Measurements from ENCODE around the gene KLHL12. TPM values are rescaled to one million over a fixed set of nuclear protein-coding genes. Genes with fewer than 3 reads are reported as not detected.

Gene KLHL12
- total and polyA plus RNA-seq, 2 donors (not counting 1 experiment from before 2014, with no cell fraction given): 14.6 to 25.5 TPM

DNA sequence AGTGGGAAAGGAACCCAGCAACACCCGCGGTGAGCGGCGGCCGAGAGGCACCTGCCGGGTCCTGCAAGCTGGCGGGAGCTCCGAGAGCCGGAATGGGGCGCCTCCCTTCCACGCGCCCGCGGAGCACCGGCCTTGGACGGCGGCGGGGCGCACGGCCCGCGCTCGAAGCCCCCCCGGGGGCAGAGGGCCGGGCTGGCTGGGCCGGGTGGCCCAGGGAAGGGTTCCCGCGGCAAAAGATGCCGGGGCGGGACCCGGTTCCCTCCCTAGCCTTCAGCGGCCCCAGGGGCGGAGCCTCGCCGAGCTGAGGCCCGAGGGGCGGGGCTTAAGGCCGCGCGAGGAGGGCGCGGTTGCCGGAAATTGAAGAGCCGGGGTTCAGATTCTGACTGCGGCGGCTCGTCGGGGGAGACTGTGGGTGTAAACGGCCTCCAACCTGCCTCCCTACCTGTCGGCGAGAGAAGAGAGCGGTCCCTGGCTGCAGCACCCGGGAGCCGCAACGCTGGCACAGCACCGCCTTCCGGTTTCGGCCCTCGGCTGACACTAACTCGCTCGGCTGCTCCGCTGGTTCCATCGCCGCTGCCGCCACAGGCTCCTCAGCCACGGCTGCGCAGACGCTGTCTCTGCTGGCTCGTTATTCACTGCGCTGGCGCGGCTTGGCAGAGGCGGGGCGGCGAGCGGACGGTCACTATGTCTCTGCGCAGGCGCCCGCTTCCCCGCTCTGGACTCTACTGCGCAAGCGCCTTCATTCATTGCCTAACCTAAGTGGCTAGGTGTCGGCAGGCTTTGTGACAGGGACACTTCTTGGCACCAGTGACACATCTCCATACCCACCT is 38.3 kb downstream of the KLHL12 start, which contains the start of gene RABIF:
Gene RABIF (minus strand): TSS at position 619 of the 830 bp plus-strand sequence. CDS start 51 bp downstream, at position 568.
- Histone ChIP-seq H3K27me3 (replicated peaks in 1 of 4; ENCODE audit: control extremely low read depth in 1 of 4, control insufficient read depth in 3 of 4, insufficient read depth in 4 of 4, low read length in 3 of 4) (no peaks in the 10 kb centered on the region), H3K36me3 (replicated peaks in 1 of 2; ENCODE audit: control extremely low read depth in 1 of 2, control insufficient read depth in 1 of 2, extremely low read depth in 1 of 2, insufficient read depth in 2 of 2, low read length in 1 of 2) (peaks cover 3 to 35% of the 10 kb centered on the region in 2 experiments), H4K20me1 (ENCODE audit: control insufficient read depth, insufficient read depth, low read length, poor library complexity, severe bottlenecking) (peaks cover 17% of the 10 kb centered on the region), H3K9me3 (ENCODE audit: control extremely low read depth in 1 of 3, control insufficient read depth in 2 of 3, insufficient read depth in 1 of 3, low read length in 2 of 3) (no peaks in the 10 kb centered on the region), H3K27ac (ENCODE audit: low read length in 2 of 2) (peak within 1 kb of the TSS; percentile 85 to 89), H2AFZ (ENCODE audit: insufficient read depth, low read depth, low read length, poor library complexity, severe bottlenecking) (peak within 1 kb of the TSS; percentile 90), H3K9ac (ENCODE audit: low read length) (peak within 1 kb of the TSS; percentile 77), H3K4me3 (ENCODE audit: control extremely low read depth in 1 of 5, extremely low read depth in 1 of 5, insufficient read depth in 1 of 5, low read depth in 2 of 5, low read length in 4 of 5) (peak within 1 kb of the TSS; percentile 65 to 87 (median 78)), H3K79me2 (ENCODE audit: control insufficient read depth, insufficient read depth, low read length) (peaks cover 40% of the 10 kb centered on the region), H3K4me2 (replicated peaks; ENCODE audit: low read depth, low read length, poor library complexity, severe bottlenecking) (peak within 1 kb of the TSS; percentile 84), H3K4me1 (ENCODE audit: control insufficient read depth in 2 of 2, insufficient read depth in 2 of 2, low read length in 2 of 2) (peaks cover 11 to 17% of the 10 kb centered on the region in 2 donors)
- peaks cover 18% of the 10 kb centered on the region for H3K4me1 Mint-ChIP-seq
- WGBS (ENCODE audit: insufficient coverage): under 1% methylated on average over 84 of the region's 84 CpGs
- no peaks in the 10 kb centered on the region for H3K9me3 Mint-ChIP-seq (ENCODE audit: insufficient read depth)
- no peaks in the 10 kb centered on the region for H3K27me3 Mint-ChIP-seq
- H3K27ac Mint-ChIP-seq: peak within 1 kb of the TSS; percentile 96
- POLR2A ChIA-PET: interaction anchor here (0.9 to 1.3 kb wide), 3 partner anchors 80 to 118 kb away, joined by 3 to 4 read pairs (median 3); partner anchors contain the start of gene TMEM183A
- TF ChIP-seq, protein P1, sequence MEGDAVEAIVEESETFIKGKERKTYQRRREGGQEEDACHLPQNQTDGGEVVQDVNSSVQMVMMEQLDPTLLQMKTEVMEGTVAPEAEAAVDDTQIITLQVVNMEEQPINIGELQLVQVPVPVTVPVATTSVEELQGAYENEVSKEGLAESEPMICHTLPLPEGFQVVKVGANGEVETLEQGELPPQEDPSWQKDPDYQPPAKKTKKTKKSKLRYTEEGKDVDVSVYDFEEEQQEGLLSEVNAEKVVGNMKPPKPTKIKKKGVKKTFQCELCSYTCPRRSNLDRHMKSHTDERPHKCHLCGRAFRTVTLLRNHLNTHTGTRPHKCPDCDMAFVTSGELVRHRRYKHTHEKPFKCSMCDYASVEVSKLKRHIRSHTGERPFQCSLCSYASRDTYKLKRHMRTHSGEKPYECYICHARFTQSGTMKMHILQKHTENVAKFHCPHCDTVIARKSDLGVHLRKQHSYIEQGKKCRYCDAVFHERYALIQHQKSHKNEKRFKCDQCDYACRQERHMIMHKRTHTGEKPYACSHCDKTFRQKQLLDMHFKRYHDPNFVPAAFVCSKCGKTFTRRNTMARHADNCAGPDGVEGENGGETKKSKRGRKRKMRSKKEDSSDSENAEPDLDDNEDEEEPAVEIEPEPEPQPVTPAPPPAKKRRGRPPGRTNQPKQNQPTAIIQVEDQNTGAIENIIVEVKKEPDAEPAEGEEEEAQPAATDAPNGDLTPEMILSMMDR (IDR thresholded peaks at IDR 0.05): no peak
- peak within 1 kb of the TSS; percentile 91 for H3K4me3 Mint-ChIP-seq
- ATAC-seq (ENCODE audit: low read depth) (peak; percentile 92), DNase-seq (peak; percentile 98)
- intact Hi-C loops (cut with micrococcal nuclease): loop anchor here (1.0 to 2.0 kb wide), 8 partner anchors 27 to 906 kb away; partner anchors contain the start of genes ADIPOR1, KLHL12, PCAT6 and RNPEP
- CTCF ChIA-PET: interaction anchor here (0.6 to 1.0 kb wide), 2 partner anchors 110 to 121 kb away, joined by 3 read pairs; no protein-coding TSS in a partner anchor

DNA sequence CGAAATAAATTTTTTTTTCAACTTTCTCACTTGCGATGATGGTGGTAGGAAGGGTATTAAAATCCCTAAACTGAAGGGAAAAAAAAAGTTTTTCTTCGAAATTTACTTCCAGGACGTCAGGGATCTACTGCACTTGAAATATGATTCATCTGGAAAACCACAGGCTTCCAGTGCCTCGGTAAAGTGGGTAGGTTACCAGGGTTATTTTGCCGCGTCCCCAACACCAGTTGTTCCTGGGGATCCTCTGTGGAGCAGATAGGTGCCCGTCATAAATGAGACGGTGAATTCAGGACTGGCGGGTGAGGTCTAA is 38.9 kb downstream of the KLHL12 start:
- CTCF ChIA-PET: interaction anchor here (1.0 kb wide), 1 partner anchor 111 kb away, joined by 3 read pairs; no protein-coding TSS in a partner anchor
- no peaks in the 10 kb centered on the region for H3K9me3 Mint-ChIP-seq (ENCODE audit: insufficient read depth)
- 0% methylated on average over 7 of the region's 10 CpGs for WGBS (ENCODE audit: insufficient coverage)

More for the DNA sequence above, 38.9 kb downstream of the KLHL12 start:
- Histone ChIP-seq H3K79me2 (ENCODE audit: control insufficient read depth, insufficient read depth, low read length) (peaks cover 46% of the 10 kb centered on the region), H2AFZ (ENCODE audit: insufficient read depth, low read depth, low read length, poor library complexity, severe bottlenecking) (peak overlapping the region; percentile 90), H3K27ac (ENCODE audit: low read length in 2 of 2) (peak overlapping the region; percentile 58 to 85), H3K9me3 (ENCODE audit: control extremely low read depth in 1 of 3, control insufficient read depth in 2 of 3, insufficient read depth in 1 of 3, low read length in 2 of 3) (no peaks in the 10 kb centered on the region), H3K4me1 (ENCODE audit: control insufficient read depth in 2 of 2, insufficient read depth in 2 of 2, low read length in 2 of 2) (peaks cover 11 to 17% of the 10 kb centered on the region in 2 donors), H3K4me2 (replicated peaks; ENCODE audit: low read depth, low read length, poor library complexity, severe bottlenecking) (peak overlapping the region; percentile 84), H3K27me3 (replicated peaks in 1 of 4; ENCODE audit: control extremely low read depth in 1 of 4, control insufficient read depth in 3 of 4, insufficient read depth in 4 of 4, low read length in 3 of 4) (no peaks in the 10 kb centered on the region), H3K4me3 (ENCODE audit: control extremely low read depth in 1 of 5, extremely low read depth in 1 of 5, insufficient read depth in 1 of 5, low read depth in 2 of 5, low read length in 4 of 5) (peak overlapping the region; percentile 65 to 87 (median 78)), H3K9ac (ENCODE audit: low read length) (peak overlapping the region; percentile 77), H3K36me3 (replicated peaks in 1 of 2; ENCODE audit: control extremely low read depth in 1 of 2, control insufficient read depth in 1 of 2, extremely low read depth in 1 of 2, insufficient read depth in 2 of 2, low read length in 1 of 2) (peaks cover 4 to 33% of the 10 kb centered on the region in 2 experiments), H4K20me1 (ENCODE audit: control insufficient read depth, insufficient read depth, low read length, poor library complexity, severe bottlenecking) (peaks cover 23% of the 10 kb centered on the region)
- intact Hi-C loops (cut with micrococcal nuclease): loop anchor here (1.0 to 2.0 kb wide), 5 partner anchors 27 to 905 kb away; partner anchors contain the start of genes ADIPOR1 and RNPEP
- POLR2A ChIA-PET: interaction anchor here (0.9 to 1.3 kb wide), 3 partner anchors 80 to 118 kb away, joined by 3 to 4 read pairs (median 3); partner anchors contain the start of gene TMEM183A
- no peak for DNase-seq
- peak overlapping the region; percentile 91 for H3K27ac Mint-ChIP-seq
- ATAC-seq (ENCODE audit: low read depth): no peak
- peaks cover 18% of the 10 kb centered on the region for H3K4me1 Mint-ChIP-seq
- no peaks in the 10 kb centered on the region for H3K27me3 Mint-ChIP-seq
- H3K4me3 Mint-ChIP-seq: peak overlapping the region; percentile 91
- TF ChIP-seq, protein P1 (IDR thresholded peaks at IDR 0.05): no peak
- TF ChIP-seq EZH2 (IDR thresholded peaks at IDR 0.05; ENCODE audit: borderline replicate concordance, insufficient read depth, low read depth, low read length, poor library complexity, severe bottlenecking): no peak

All from B cell (primary cell).